Endothelial cell of umbilical vein (primary cell): ENCODE measurements around the gene NAAA.
"Not testable (repeated sequence)": the region's sequence is repeated elsewhere in the genome, so short reads cannot be mapped to it uniquely, and the experiment has no call there.

Experiments
- EZH2 ChIP-seq: IDR thresholded peaks from 2 replicates; pipeline ENCODE4 v1.6.1; 2012; ENCODE audit warnings: borderline replicate concordance, low read depth, mild to moderate bottlenecking, moderate library complexity, low read length, inconsistent platforms; ENCODE audit not compliant: severe bottlenecking
- GATA2 ChIP-seq: IDR thresholded peaks from 2 replicates; pipeline ENCODE4 v1.7.0; 2011; ENCODE audit warnings: low read depth, mild to moderate bottlenecking, moderate library complexity, mixed read lengths, low read length; ENCODE audit not compliant: insufficient read length, insufficient read depth
- MYC ChIP-seq: IDR thresholded peaks from one replicate; pipeline ENCODE4 v1.6.1; 2011; ENCODE audit warnings: mild to moderate bottlenecking, low read depth, low read length
- POLR2A ChIP-seq: IDR thresholded peaks from 2 replicates; pipeline ENCODE4 v1.6.1; 2012; ENCODE audit warnings: low read depth, mild to moderate bottlenecking, control low read depth, low read length
- POLR2AphosphoS5 ChIP-seq: IDR thresholded peaks from 2 replicates; pipeline ENCODE4 v1.6.1; 2012; ENCODE audit warnings: low read depth, mild to moderate bottlenecking, control low read depth, low read length, moderate library complexity; ENCODE audit not compliant: insufficient read depth
- TF ChIP-seq, protein P1 (sequence below), 2 donors: IDR thresholded peaks; 1 replicate in 1 of 2; 2 replicates in 1 of 2; pipeline ENCODE4 v1.5.1; 2011; ENCODE audit warnings: low read length in 2 of 2, mild to moderate bottlenecking in 2 of 2, moderate library complexity in 2 of 2, control low read depth in 1 of 2, inconsistent platforms in 1 of 2, low read depth in 1 of 2; ENCODE audit not compliant: insufficient read depth in 1 of 2; ENCODE audit errors: extremely low read depth in 1 of 2
- TF ChIP-seq, protein P2 (sequence below): IDR thresholded peaks from 2 replicates; pipeline ENCODE4 v1.6.1; 2011; ENCODE audit not compliant: insufficient read depth, insufficient read length

DNA sequence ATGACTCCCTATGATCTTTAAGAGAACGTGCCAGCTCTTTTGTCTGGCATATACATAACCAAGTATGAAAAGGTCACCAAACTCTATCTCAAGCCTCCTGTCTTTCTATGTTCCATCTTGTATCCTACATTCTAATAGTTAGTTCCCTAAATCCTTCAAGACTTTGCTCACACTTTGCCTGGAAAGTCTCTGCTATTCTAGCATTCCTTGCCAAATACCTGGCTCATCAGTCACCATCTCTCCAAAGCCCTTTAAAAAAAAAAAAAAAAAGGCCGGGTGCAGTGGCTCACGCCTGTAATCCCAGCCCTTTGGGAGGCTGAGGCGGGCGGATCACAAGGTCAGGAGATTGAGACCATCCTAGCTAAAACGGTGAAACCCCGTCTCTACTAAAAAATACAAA, 17.7 kb upstream of the NAAA start:
- TF ChIP-seq, protein P1, sequence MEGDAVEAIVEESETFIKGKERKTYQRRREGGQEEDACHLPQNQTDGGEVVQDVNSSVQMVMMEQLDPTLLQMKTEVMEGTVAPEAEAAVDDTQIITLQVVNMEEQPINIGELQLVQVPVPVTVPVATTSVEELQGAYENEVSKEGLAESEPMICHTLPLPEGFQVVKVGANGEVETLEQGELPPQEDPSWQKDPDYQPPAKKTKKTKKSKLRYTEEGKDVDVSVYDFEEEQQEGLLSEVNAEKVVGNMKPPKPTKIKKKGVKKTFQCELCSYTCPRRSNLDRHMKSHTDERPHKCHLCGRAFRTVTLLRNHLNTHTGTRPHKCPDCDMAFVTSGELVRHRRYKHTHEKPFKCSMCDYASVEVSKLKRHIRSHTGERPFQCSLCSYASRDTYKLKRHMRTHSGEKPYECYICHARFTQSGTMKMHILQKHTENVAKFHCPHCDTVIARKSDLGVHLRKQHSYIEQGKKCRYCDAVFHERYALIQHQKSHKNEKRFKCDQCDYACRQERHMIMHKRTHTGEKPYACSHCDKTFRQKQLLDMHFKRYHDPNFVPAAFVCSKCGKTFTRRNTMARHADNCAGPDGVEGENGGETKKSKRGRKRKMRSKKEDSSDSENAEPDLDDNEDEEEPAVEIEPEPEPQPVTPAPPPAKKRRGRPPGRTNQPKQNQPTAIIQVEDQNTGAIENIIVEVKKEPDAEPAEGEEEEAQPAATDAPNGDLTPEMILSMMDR (IDR thresholded peaks at IDR 0.05; ENCODE audit: extremely low read depth in 1 of 2, insufficient read depth in 1 of 2, low read depth in 1 of 2, low read length in 2 of 2): not testable (repeated sequence)
- TF ChIP-seq POLR2A, GATA2, EZH2, POLR2AphosphoS5, MYC: not testable (repeated sequence)
- TF ChIP-seq, protein P2, sequence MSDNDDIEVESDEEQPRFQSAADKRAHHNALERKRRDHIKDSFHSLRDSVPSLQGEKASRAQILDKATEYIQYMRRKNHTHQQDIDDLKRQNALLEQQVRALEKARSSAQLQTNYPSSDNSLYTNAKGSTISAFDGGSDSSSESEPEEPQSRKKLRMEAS: not testable (repeated sequence)
